Transverse colon (tissue), 4 donors: ENCODE data around the gene HAGHL.

Experiments
- CTCF ChIP-seq, 5 experiments: fragments of 200-600 bp in 3 of 5; fragments of 450-650 bp in 2 of 5; sonication (generic) in 3 of 5; IDR thresholded peaks; 1 replicate in 2 of 5; 2 replicates in 3 of 5; pipeline ENCODE4 v1.5.1; 2016 to 2017; ENCODE audit warnings: antibody characterized with exemption in 5 of 5, inconsistent platforms in 3 of 5, mild to moderate bottlenecking in 2 of 5, moderate library complexity in 1 of 5
- EP300 ChIP-seq: sonication (generic); formaldehyde crosslinking; IDR thresholded peaks from one replicate; pipeline ENCODE4 v1.6.1; 2017; ENCODE audit warnings: antibody characterized with exemption, low read depth
- POLR2AphosphoS5 ChIP-seq, 3 donors: sonication (generic); formaldehyde crosslinking; IDR thresholded peaks; one replicate each; pipeline ENCODE4 v1.6.1; 2016; ENCODE audit warnings: antibody characterized with exemption in 3 of 3

GRCh38 chr16:740459-740763 lies 13.5 kb downstream of the HAGHL start:
- TF ChIP-seq POLR2AphosphoS5 (IDR thresholded peaks at IDR 0.05) (no peak), CTCF (IDR thresholded peaks at IDR 0.05) (no peak), EP300 (no peak)
